GM18502 (cell line): ENCODE results near the gene RLN3.

Source experiments
- ATAC-seq: cut with Tn5 transposase; IDR thresholded peaks from one replicate; pipeline ENCODE4 v1.9.1; 2021; ENCODE audit warnings: mild to moderate bottlenecking; ENCODE audit not compliant: unreplicated experiment, poor library complexity

The RLN3 gene

GRCh38 chr19:14027856-14028450, at the start of gene RLN3:
RLN3 (plus strand) TSS chr19:14028148; CDS start chr19:14028205, 57 bp downstream.
- no peak for ATAC-seq

- ATAC-seq: no peak
Measured at GRCh38 chr19:13978351-13979243, 49.4 kb upstream of the RLN3 start.

GRCh38 chr19:13979244-13979615, 48.7 kb upstream of the RLN3 start:
- no peak for ATAC-seq

- no peak for ATAC-seq
Measured at GRCh38 chr19:13979686-13980085, 48.3 kb upstream of the RLN3 start.

GRCh38 chr19:13980340-13980739, 47.6 kb upstream of the RLN3 start:
- ATAC-seq: no peak

GRCh38 chr19:13981021-13981420, 46.9 kb upstream of the RLN3 start:
- ATAC-seq: no peak

- no peak for ATAC-seq
Measured at GRCh38 chr19:13981467-13981866, 46.5 kb upstream of the RLN3 start.

- ATAC-seq: no peak
Measured at GRCh38 chr19:13981988-13982501, 45.9 kb upstream of the RLN3 start.

GRCh38 chr19:13982773-13983172, 45.2 kb upstream of the RLN3 start:
- ATAC-seq: no peak

GRCh38 chr19:13983213-13983889, 44.6 kb upstream of the RLN3 start:
- ATAC-seq: no peak

GRCh38 chr19:13984186-13984585, 43.8 kb upstream of the RLN3 start:
- no peak for ATAC-seq

GRCh38 chr19:13984875-13985741, 42.8 kb upstream of the RLN3 start:
- ATAC-seq: no peak

- ATAC-seq: peak; percentile 30
Measured at GRCh38 chr19:13985771-13986347, 42.1 kb upstream of the RLN3 start.

GRCh38 chr19:13986348-13986904, 41.5 kb upstream of the RLN3 start:
- ATAC-seq: peak; percentile 75

- no peak for ATAC-seq
Measured at GRCh38 chr19:13987101-13987890, 40.7 kb upstream of the RLN3 start.

- no peak for ATAC-seq
Measured at GRCh38 chr19:13989487-13989886, 38.5 kb upstream of the RLN3 start.

GRCh38 chr19:13990085-13990484, 37.9 kb upstream of the RLN3 start:
- no peak for ATAC-seq

- ATAC-seq: no peak
Measured at GRCh38 chr19:13992025-13992424, 35.9 kb upstream of the RLN3 start.
